Tibial artery (tissue), 4 donors: ENCODE data around the gene NPIPB6.
"Not testable (repeated sequence)": the region's sequence is repeated elsewhere in the genome, so short reads cannot be mapped to it uniquely, and the experiment has no call there.

Experiments
- DNase-seq, 2 donors: peaks; one replicate each; pipeline ENCODE4 v3.0.0-alpha.2; 2019
- H3K27ac ChIP-seq, 2 donors: fragments of 200-600 bp; sonication (generic) in 1 of 2; 1 replicate in 1 of 2; 2 replicates in 1 of 2; pipeline ENCODE4 v1.5.1; 2018 to 2019; ENCODE audit warnings: mild to moderate bottlenecking in 1 of 2
- H3K27me3 ChIP-seq, 2 donors: fragments of 200-600 bp; sonication (generic) in 1 of 2; one replicate each; pipeline versions ENCODE4 v1.5.1 to v1.6.0; 2016 to 2019
- H3K36me3 ChIP-seq, 3 donors: fragments of 200-600 bp; sonication (generic) in 2 of 3; one replicate each; pipeline ENCODE4 v1.5.1; 2016 to 2019; ENCODE audit warnings: mild to moderate bottlenecking in 2 of 3
- H3K4me1 ChIP-seq, 4 donors: fragments of 200-600 bp; sonication (generic) in 2 of 4; 1 replicate in 3 of 4; 2 replicates in 1 of 4; pipeline ENCODE4 v1.5.1; 2016 to 2019
- H3K4me3 ChIP-seq, 2 donors: fragments of 200-600 bp; sonication (generic) in 1 of 2; 1 replicate in 1 of 2; 2 replicates in 1 of 2; pipeline ENCODE4 v1.5.1; 2018 to 2019; ENCODE audit warnings: mild to moderate bottlenecking in 2 of 2
- H3K9me3 ChIP-seq, 3 donors: fragments of 200-600 bp; sonication (generic) in 1 of 3; one replicate each; pipeline ENCODE4 v1.5.1; 2016 to 2019
- CTCF ChIP-seq, 2 experiments: fragments of 200-600 bp in 1 of 2; fragments of 450-650 bp in 1 of 2; IDR thresholded peaks; one replicate each; pipeline ENCODE4 v1.5.1; 2017 to 2019; ENCODE audit warnings: antibody characterized with exemption in 2 of 2, mild to moderate bottlenecking in 1 of 2, moderate library complexity in 1 of 2
- intact Hi-C: fragments of 100-400 bp; cut with DNase I; formaldehyde crosslinking; loops from one replicate; pipeline ENCODE4 v1.15.0; 2023; ENCODE audit warnings: low total_unique reads

The NPIPB6 gene

GRCh38 chr16:28335678-28336077 lies 27.6 kb downstream of the NPIPB6 start:
- intact Hi-C loops, H3K27ac ChIP-seq, H3K4me1 ChIP-seq, H3K4me3 ChIP-seq, H3K36me3 ChIP-seq, H3K27me3 ChIP-seq, H3K9me3 ChIP-seq: not testable (repeated sequence)
- peak in 1 of 2 donors; percentile 12 for DNase-seq

GRCh38 chr16:28332632-28333031 lies 30.7 kb downstream of the NPIPB6 start:
- H3K36me3 ChIP-seq, H3K27ac ChIP-seq, intact Hi-C loops, DNase-seq, H3K4me3 ChIP-seq, H3K27me3 ChIP-seq, H3K4me1 ChIP-seq, H3K9me3 ChIP-seq: not testable (repeated sequence)

- intact Hi-C loops, H3K4me3 ChIP-seq, H3K27ac ChIP-seq, H3K9me3 ChIP-seq, H3K4me1 ChIP-seq, DNase-seq, H3K27me3 ChIP-seq, H3K36me3 ChIP-seq: not testable (repeated sequence)
These were observed 32.3 kb downstream of the NPIPB6 start for GRCh38 chr16:28330981-28331380.

- intact Hi-C loops, H3K27me3 ChIP-seq, H3K27ac ChIP-seq, H3K4me1 ChIP-seq, H3K9me3 ChIP-seq, H3K4me3 ChIP-seq, H3K36me3 ChIP-seq: not testable (repeated sequence)
- peak in 1 of 2 donors; percentile 24 for DNase-seq
These were observed 33.1 kb downstream of the NPIPB6 start for GRCh38 chr16:28330232-28330631.

GRCh38 chr16:28326881-28327610 lies 36.3 kb downstream of the NPIPB6 start:
- Histone ChIP-seq H3K27me3 (no peaks in the 10 kb centered on the region), H3K4me3 (no peak overlapping the region), H3K4me1 (no peaks in the 10 kb centered on the region), H3K9me3 (no peaks in the 10 kb centered on the region), H3K36me3 (no peaks in the 10 kb centered on the region), H3K27ac (no peak overlapping the region)
- intact Hi-C loops = no loop called here
- DNase-seq = peak; percentile 43 to 64
- TF ChIP-seq CTCF (IDR thresholded peaks at IDR 0.05) = peak; percentile 54 to 66

- no peak overlapping the region for H3K27ac ChIP-seq
- H3K27me3 ChIP-seq = peaks cover 0 to 5% of the 10 kb centered on the region in 2 donors
- H3K9me3 ChIP-seq = no peaks in the 10 kb centered on the region
- intact Hi-C loops = no loop called here
- no peak overlapping the region for H3K4me3 ChIP-seq
- TF ChIP-seq CTCF (IDR thresholded peaks at IDR 0.05) = no peak
- no peaks in the 10 kb centered on the region for H3K36me3 ChIP-seq
- no peaks in the 10 kb centered on the region for H3K4me1 ChIP-seq
- DNase-seq = peak in 1 of 2 donors; percentile 23
These were observed 38.4 kb downstream of the NPIPB6 start for GRCh38 chr16:28324887-28325279.

GRCh38 chr16:28324235-28324886 lies 38.9 kb downstream of the NPIPB6 start:
- H3K36me3 ChIP-seq = no peaks in the 10 kb centered on the region
- no peaks in the 10 kb centered on the region for H3K4me1 ChIP-seq
- H3K4me3 ChIP-seq = no peak overlapping the region
- peaks cover 0 to 5% of the 10 kb centered on the region in 2 donors for H3K27me3 ChIP-seq
- intact Hi-C loops = no loop called here
- no peak for DNase-seq
- H3K9me3 ChIP-seq = no peaks in the 10 kb centered on the region
- H3K27ac ChIP-seq = no peak overlapping the region
- no peak for TF ChIP-seq CTCF (IDR thresholded peaks at IDR 0.05)
